Endothelial cell (in vitro differentiated cells): ENCODE measurements around the gene KCNIP4. TPM values are rescaled to one million over a fixed set of nuclear protein-coding genes. Genes with fewer than 3 reads are reported as not detected.
"Not testable (repeated sequence)": the region's sequence is repeated elsewhere in the genome, so short reads cannot be mapped to it uniquely, and the experiment has no call there.

Experiments used
- DNase-seq: peaks from one replicate; pipeline ENCODE4 v3.0.0; 2021; ENCODE audit warnings: low spot score
- H3K27ac Mint-ChIP-seq: one replicate; pipeline ENCODE4 v1.8.0; 2021; ENCODE audit warnings: mixed read lengths, inconsistent platforms; ENCODE audit not compliant: unreplicated experiment
- H3K27me3 Mint-ChIP-seq: one replicate; pipeline ENCODE4 v1.8.0; 2021; ENCODE audit warnings: mild to moderate bottlenecking, moderate library complexity, mixed read lengths, inconsistent platforms; ENCODE audit not compliant: unreplicated experiment
- H3K36me3 Mint-ChIP-seq: one replicate; pipeline ENCODE4 v1.8.0; 2021; ENCODE audit warnings: mild to moderate bottlenecking, low read depth, mixed read lengths, inconsistent platforms; ENCODE audit not compliant: unreplicated experiment
- H3K4me1 Mint-ChIP-seq: one replicate; pipeline ENCODE4 v1.8.0; 2021; ENCODE audit warnings: mild to moderate bottlenecking, mixed read lengths, inconsistent platforms; ENCODE audit not compliant: unreplicated experiment
- H3K4me3 Mint-ChIP-seq: one replicate; pipeline ENCODE4 v1.8.0; 2021; ENCODE audit warnings: mild to moderate bottlenecking, mixed read lengths, inconsistent platforms; ENCODE audit not compliant: unreplicated experiment
- H3K9me3 Mint-ChIP-seq: one replicate; pipeline ENCODE4 v1.8.0; 2021; ENCODE audit warnings: mixed read lengths, inconsistent platforms; ENCODE audit not compliant: unreplicated experiment
- CTCF ChIP-seq: fragments of 200-600 bp; sonication (generic); IDR thresholded peaks from one replicate; pipeline ENCODE4 v1.5.0; 2021; ENCODE audit warnings: antibody characterized with exemption; ENCODE audit not compliant: unreplicated experiment
- long read RNA-seq: library from polyadenylated mRNA; unstranded; transcript quantifications from one replicate; pipeline ENCODE4 v2.0.0, GENCODE V29; 2020; ENCODE audit not compliant: unreplicated experiment
- total RNA-seq: library from RNA; stranded (reverse); fragmentation: NEBNext Ultra II Directional; extraction: Animal tissue kit (Norgen Biotek cat#: 25700); gene quantifications from one replicate; pipeline ENCODE4 v1.2.1, GENCODE V29; 2021; ENCODE audit not compliant: unreplicated experiment

The KCNIP4 gene
- 0.31 TPM for total RNA-seq
- long read RNA-seq: 0 reads

- TF ChIP-seq CTCF: no peak
- peaks cover 13% of the 10 kb centered on the region for H3K27me3 Mint-ChIP-seq
- no peak within 1 kb of the TSS for H3K27ac Mint-ChIP-seq
Observed at GRCh38 chr4:21948347-21949072, at the start of gene KCNIP4. Gene KCNIP4, minus strand, starts transcription at chr4:21948772.

GRCh38 chr4:21996618-21997017 lies 48.0 kb upstream of the KCNIP4 start:
- H3K9me3 Mint-ChIP-seq, H3K27ac Mint-ChIP-seq, H3K4me1 Mint-ChIP-seq, H3K27me3 Mint-ChIP-seq, H3K4me3 Mint-ChIP-seq, H3K36me3 Mint-ChIP-seq, DNase-seq: not testable (repeated sequence)

More at GRCh38 chr4:21948347-21949072, at the start of gene KCNIP4:
- Mint-ChIP-seq H3K36me3 (peaks cover 4% of the 10 kb centered on the region), H3K9me3 (no peaks in the 10 kb centered on the region), H3K4me3 (peak within 1 kb of the TSS; percentile 83), H3K4me1 (peaks cover 9% of the 10 kb centered on the region)
- peak; percentile 62 for DNase-seq

- no peaks in the 10 kb centered on the region for H3K27me3 Mint-ChIP-seq
- H3K27ac Mint-ChIP-seq: no peak overlapping the region
- H3K9me3 Mint-ChIP-seq: no peaks in the 10 kb centered on the region
- H3K36me3 Mint-ChIP-seq: peaks cover 6% of the 10 kb centered on the region
- H3K4me3 Mint-ChIP-seq: no peak overlapping the region
- H3K4me1 Mint-ChIP-seq: no peaks in the 10 kb centered on the region
- DNase-seq: no peak
- TF ChIP-seq CTCF: no peak
Observed at GRCh38 chr4:21992330-21992729, 43.8 kb upstream of the KCNIP4 start.

- TF ChIP-seq CTCF: no peak
- no peak for DNase-seq
- no peak overlapping the region for H3K4me3 Mint-ChIP-seq
Observed at GRCh38 chr4:21991562-21991961, 43.0 kb upstream of the KCNIP4 start.

GRCh38 chr4:21991050-21991449 lies 42.5 kb upstream of the KCNIP4 start:
- Mint-ChIP-seq H3K27me3 (no peaks in the 10 kb centered on the region), H3K9me3 (no peaks in the 10 kb centered on the region), H3K4me1 (no peaks in the 10 kb centered on the region), H3K4me3 (no peak overlapping the region), H3K27ac (no peak overlapping the region), H3K36me3 (peaks cover 2% of the 10 kb centered on the region)
- TF ChIP-seq CTCF: no peak
- DNase-seq: no peak

More at GRCh38 chr4:21991562-21991961, 43.0 kb upstream of the KCNIP4 start:
- H3K36me3 Mint-ChIP-seq: peaks cover 6% of the 10 kb centered on the region
- no peaks in the 10 kb centered on the region for H3K4me1 Mint-ChIP-seq
- H3K27me3 Mint-ChIP-seq: no peaks in the 10 kb centered on the region
- no peak overlapping the region for H3K27ac Mint-ChIP-seq
- no peaks in the 10 kb centered on the region for H3K9me3 Mint-ChIP-seq
